Neuron (in vitro differentiated cells): Measurements from ENCODE around the gene SLC7A8.

ENCODE experiments used
- H2AFZ ChIP-seq: one replicate; pipeline ENCODE4 v1.6.1; 2013; ENCODE audit warnings: low read depth, mild to moderate bottlenecking, inconsistent platforms, low read length, moderate library complexity
- H3K27me3 ChIP-seq: one replicate; pipeline ENCODE4 v1.6.1; 2013; ENCODE audit warnings: low read length; ENCODE audit not compliant: insufficient read depth
- H3K36me3 ChIP-seq: one replicate; pipeline ENCODE4 v1.6.1; 2013; ENCODE audit warnings: low read length; ENCODE audit not compliant: insufficient read depth
- H3K4me1 ChIP-seq: one replicate; pipeline ENCODE4 v1.6.1; 2013; ENCODE audit warnings: low read length; ENCODE audit not compliant: insufficient read depth
- H3K4me3 ChIP-seq: 2 replicates; pipeline ENCODE4 v1.5.1; 2013; ENCODE audit warnings: mild to moderate bottlenecking, low read length, moderate library complexity
- H3K9me3 ChIP-seq: one replicate; pipeline ENCODE4 v1.6.1; 2013; ENCODE audit warnings: low read length

Gene SLC7A8

GRCh38 chr14:23175823-23176222, 7.6 kb downstream of the SLC7A8 start:
- H2AFZ ChIP-seq, result no peak overlapping the region
- peaks cover 4% of the 10 kb centered on the region for H3K4me1 ChIP-seq
- H3K36me3 ChIP-seq, result no peaks in the 10 kb centered on the region
- H3K4me3 ChIP-seq, result no peak overlapping the region
- H3K27me3 ChIP-seq, result no peaks in the 10 kb centered on the region
- H3K9me3 ChIP-seq, result no peaks in the 10 kb centered on the region

DNA sequence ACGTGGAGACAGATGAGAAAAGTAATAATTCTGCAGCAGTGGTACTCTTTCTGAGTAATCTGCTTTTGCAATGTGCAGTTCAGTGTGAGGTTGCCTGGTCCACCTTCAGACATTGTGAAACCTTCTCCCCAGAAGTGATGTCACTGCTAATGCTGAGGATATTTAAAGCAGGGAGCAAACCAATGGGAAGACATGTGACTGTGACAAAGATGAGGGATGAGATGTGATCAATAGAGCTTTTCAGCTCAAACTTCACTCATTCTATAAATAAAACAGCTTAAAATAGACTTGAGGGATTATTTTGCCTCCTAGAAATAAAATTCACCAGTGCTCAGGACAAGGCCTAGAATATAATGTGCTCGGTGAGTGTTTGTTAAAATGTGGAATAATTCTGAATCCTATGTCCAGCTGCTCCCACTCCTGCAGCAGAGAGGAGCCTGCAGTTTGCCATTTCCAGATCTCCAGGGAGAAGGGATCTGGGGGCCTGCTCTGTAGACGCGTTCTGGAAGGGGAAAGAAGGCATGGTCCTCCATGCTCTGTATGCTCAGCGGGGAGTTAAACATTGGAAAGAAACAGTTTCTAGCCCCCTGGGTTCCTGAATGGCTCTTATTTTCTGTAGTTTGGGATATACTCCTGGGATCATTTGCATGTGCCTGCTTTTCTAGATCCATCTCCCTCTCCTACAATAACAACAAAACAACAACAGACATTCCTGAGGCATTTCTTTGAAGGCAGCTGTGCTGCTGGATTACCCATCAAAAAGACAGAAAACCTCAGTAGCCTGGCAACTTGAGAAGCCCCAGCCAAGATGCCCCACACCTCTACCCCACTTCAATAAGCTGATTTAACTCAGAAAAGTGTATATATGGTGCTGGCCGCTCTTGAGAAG, 8.9 kb downstream of the SLC7A8 start:
- peaks cover 4% of the 10 kb centered on the region for H3K4me1 ChIP-seq
- H3K9me3 ChIP-seq, result no peaks in the 10 kb centered on the region
- H2AFZ ChIP-seq, result no peak overlapping the region
- H3K36me3 ChIP-seq, result no peaks in the 10 kb centered on the region
- no peaks in the 10 kb centered on the region for H3K27me3 ChIP-seq
- no peak overlapping the region for H3K4me3 ChIP-seq

- Histone ChIP-seq H3K9me3 (no peaks in the 10 kb centered on the region), H3K36me3 (no peaks in the 10 kb centered on the region), H3K4me3 (no peak overlapping the region), H3K27me3 (no peaks in the 10 kb centered on the region), H2AFZ (no peak overlapping the region), H3K4me1 (peaks cover 4% of the 10 kb centered on the region)
Observed at GRCh38 chr14:23173796-23174195, 9.7 kb downstream of the SLC7A8 start.

DNA sequence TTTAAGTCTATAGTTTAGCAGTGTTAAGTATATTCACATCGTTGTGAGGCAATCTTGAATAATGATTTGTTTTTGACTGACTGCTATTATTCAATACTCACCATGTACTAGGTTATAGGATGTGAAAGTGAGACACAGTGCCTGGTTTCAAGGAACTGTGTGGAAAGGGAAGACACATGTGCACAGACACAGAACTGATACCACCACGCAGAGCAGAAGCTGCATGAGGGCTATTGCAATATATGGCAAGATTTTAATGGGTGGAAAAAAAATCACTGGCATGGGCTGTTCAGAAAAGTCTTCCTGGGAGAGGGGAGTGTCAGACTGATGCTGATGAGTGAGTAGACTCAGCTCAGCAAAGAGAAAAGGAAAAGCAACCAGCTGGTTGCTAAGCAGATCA, 10.4 kb downstream of the SLC7A8 start:
- Histone ChIP-seq H3K36me3 (no peaks in the 10 kb centered on the region), H2AFZ (no peak overlapping the region), H3K4me1 (peaks cover 4% of the 10 kb centered on the region), H3K9me3 (no peaks in the 10 kb centered on the region), H3K4me3 (no peak overlapping the region), H3K27me3 (no peaks in the 10 kb centered on the region)

GRCh38 chr14:23172574-23172973, 10.9 kb downstream of the SLC7A8 start:
- peaks cover 4% of the 10 kb centered on the region for H3K4me1 ChIP-seq
- no peaks in the 10 kb centered on the region for H3K27me3 ChIP-seq
- H3K36me3 ChIP-seq, result no peaks in the 10 kb centered on the region
- H3K9me3 ChIP-seq, result no peaks in the 10 kb centered on the region
- H3K4me3 ChIP-seq, result no peak overlapping the region
- no peak overlapping the region for H2AFZ ChIP-seq

- H3K36me3 ChIP-seq, result no peaks in the 10 kb centered on the region
- no peak overlapping the region for H2AFZ ChIP-seq
- no peak overlapping the region for H3K4me3 ChIP-seq
- no peaks in the 10 kb centered on the region for H3K27me3 ChIP-seq
- peaks cover 4% of the 10 kb centered on the region for H3K4me1 ChIP-seq
- no peaks in the 10 kb centered on the region for H3K9me3 ChIP-seq
Observed at GRCh38 chr14:23172096-23172495, 11.4 kb downstream of the SLC7A8 start.

DNA sequence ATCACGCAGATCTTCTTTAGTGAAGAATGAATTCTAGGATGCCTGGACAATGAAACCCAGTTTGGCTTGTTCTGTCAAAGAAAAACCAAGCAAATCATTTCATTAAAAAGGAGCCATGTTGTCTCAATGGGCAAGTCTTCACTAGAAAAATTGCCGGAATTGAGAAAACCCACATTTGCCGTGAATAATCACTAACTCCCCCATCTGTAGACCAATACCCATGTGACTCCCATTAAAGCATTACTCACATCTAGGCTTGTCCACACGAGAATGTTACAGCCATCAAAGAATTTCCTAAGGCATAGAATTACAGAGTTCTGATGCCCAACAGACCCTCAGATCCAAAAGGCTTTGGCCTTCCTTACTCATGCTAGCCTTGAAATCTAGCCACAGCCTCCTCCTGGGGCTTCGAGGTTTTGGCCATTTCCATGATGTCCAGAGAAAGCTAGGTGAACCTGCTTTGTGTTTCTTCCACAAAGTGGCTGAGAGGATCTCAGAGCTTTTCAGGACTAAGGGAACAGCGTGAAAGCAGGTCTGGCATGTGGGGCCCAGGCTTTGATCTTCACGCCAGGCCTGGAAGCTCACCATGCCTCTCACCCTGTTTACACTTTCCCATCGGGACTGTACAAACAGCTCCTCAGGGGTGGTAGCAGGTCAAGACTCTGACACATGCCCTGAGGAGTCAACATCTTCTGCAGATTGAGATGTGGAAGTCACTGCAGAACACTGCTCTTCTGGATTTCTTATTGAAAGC, 12.1 kb downstream of the SLC7A8 start:
- Histone ChIP-seq H3K27me3 (no peaks in the 10 kb centered on the region), H3K36me3 (no peaks in the 10 kb centered on the region), H3K9me3 (no peaks in the 10 kb centered on the region), H3K4me3 (no peak overlapping the region), H2AFZ (no peak overlapping the region), H3K4me1 (peaks cover 4% of the 10 kb centered on the region)

DNA sequence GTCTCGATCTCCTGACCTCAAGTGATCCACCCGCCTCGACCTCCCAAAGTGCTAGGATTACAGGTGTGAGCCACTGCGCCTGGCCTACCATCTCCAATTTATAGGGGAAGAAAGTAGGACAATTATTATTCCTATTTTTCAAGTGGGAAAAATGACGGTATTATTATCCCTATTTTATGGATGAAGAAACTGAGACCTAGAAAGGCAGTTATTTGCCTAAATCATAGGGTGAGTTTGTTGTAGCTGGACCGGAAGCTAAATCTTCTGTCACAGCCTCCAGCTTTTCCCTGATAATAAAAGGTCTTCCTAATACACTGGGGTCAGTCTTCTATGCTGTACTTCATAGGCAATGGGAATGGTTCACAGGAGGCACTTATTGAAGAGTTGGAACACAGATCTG, 13.8 kb downstream of the SLC7A8 start:
- no peak overlapping the region for H3K4me3 ChIP-seq
- no peaks in the 10 kb centered on the region for H3K36me3 ChIP-seq
- no peak overlapping the region for H2AFZ ChIP-seq
- H3K9me3 ChIP-seq, result no peaks in the 10 kb centered on the region
- H3K4me1 ChIP-seq, result peaks cover 4% of the 10 kb centered on the region
- no peaks in the 10 kb centered on the region for H3K27me3 ChIP-seq

GRCh38 chr14:23168246-23168645, 15.2 kb downstream of the SLC7A8 start:
- Histone ChIP-seq H3K27me3 (no peaks in the 10 kb centered on the region), H2AFZ (no peak overlapping the region), H3K4me3 (no peak overlapping the region), H3K9me3 (no peaks in the 10 kb centered on the region), H3K36me3 (no peaks in the 10 kb centered on the region), H3K4me1 (no peaks in the 10 kb centered on the region)

- no peaks in the 10 kb centered on the region for H3K36me3 ChIP-seq
- no peaks in the 10 kb centered on the region for H3K9me3 ChIP-seq
- no peaks in the 10 kb centered on the region for H3K27me3 ChIP-seq
- no peak overlapping the region for H2AFZ ChIP-seq
- H3K4me1 ChIP-seq, result no peaks in the 10 kb centered on the region
- H3K4me3 ChIP-seq, result no peak overlapping the region
Observed at GRCh38 chr14:23167116-23167847, 16.2 kb downstream of the SLC7A8 start.

GRCh38 chr14:23164949-23165348, 18.5 kb downstream of the SLC7A8 start:
- peaks cover 12% of the 10 kb centered on the region for H3K4me1 ChIP-seq
- H3K4me3 ChIP-seq, result no peak overlapping the region
- H3K9me3 ChIP-seq, result no peaks in the 10 kb centered on the region
- H3K36me3 ChIP-seq, result no peaks in the 10 kb centered on the region
- no peaks in the 10 kb centered on the region for H3K27me3 ChIP-seq
- H2AFZ ChIP-seq, result no peak overlapping the region

GRCh38 chr14:23164250-23164649, 19.2 kb downstream of the SLC7A8 start:
- no peak overlapping the region for H3K4me3 ChIP-seq
- H3K4me1 ChIP-seq, result peaks cover 19% of the 10 kb centered on the region
- H3K9me3 ChIP-seq, result no peaks in the 10 kb centered on the region
- H3K36me3 ChIP-seq, result no peaks in the 10 kb centered on the region
- no peak overlapping the region for H2AFZ ChIP-seq
- no peaks in the 10 kb centered on the region for H3K27me3 ChIP-seq

- H3K27me3 ChIP-seq, result no peaks in the 10 kb centered on the region
- H3K4me1 ChIP-seq, result peaks cover 20% of the 10 kb centered on the region
- no peak overlapping the region for H3K4me3 ChIP-seq
- no peak overlapping the region for H2AFZ ChIP-seq
- H3K9me3 ChIP-seq, result no peaks in the 10 kb centered on the region
- H3K36me3 ChIP-seq, result no peaks in the 10 kb centered on the region
Observed at GRCh38 chr14:23163830-23164229, 19.6 kb downstream of the SLC7A8 start.
